Activated CD8-positive, alpha-beta memory T cell treated with anti-CD3 and anti-CD28 coated beads, Interleukin-2, amount 50 U/mL, for 24 hours (primary cell): ENCODE data around the gene ABHD18.
"Not testable (repeated sequence)": the region's sequence is repeated elsewhere in the genome, so short reads cannot be mapped to it uniquely, and the experiment has no call there.

Source experiments
- DNase-seq: peaks from one replicate; pipeline ENCODE4 v3.0.0-alpha.2; 2020; ENCODE audit errors: extremely low read depth

The ABHD18 gene

GRCh38 chr4:128066453-128066820 lies 101.2 kb downstream of the ABHD18 start:
- DNase-seq = not testable (repeated sequence)

DNA sequence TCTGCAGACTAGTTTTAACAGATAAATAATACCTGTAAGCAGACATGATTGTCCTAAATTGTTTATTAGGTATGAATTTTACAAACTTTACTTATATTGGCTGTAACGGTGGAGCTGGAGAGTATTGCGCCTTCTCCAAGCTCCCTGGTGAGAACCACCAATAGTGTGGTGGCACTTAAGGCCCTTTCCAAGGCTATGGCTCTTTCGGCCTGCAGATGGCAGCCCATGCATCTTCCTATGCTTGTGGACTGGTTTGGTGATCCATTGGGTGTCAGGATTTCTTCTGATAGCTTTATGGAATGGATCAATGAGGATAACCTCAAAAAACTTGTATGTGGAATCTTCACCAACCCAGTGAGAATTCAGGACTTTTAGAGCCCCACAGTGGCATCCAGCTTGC lies 103.7 kb downstream of the ABHD18 start:
- DNase-seq = no peak

- no peak for DNase-seq
Measured at GRCh38 chr4:128076464-128076863, 111.3 kb downstream of the ABHD18 start.
